ENCODE results near the gene WWC2. TPM values are rescaled to one million over a fixed set of nuclear protein-coding genes. Genes with fewer than 3 reads are reported as not detected.
A peak's percentile ranks its signal among the peaks of the same experiment; 100 is the strongest.

The WWC2 gene
- total RNA-seq, 2 donors from 2014 or later, result 5.8 to 6.3 TPM

- H3K9me3 ChIP-seq (ENCODE audit: control insufficient read depth, low read length, poor library complexity, severe bottlenecking), result no peaks in the 10 kb centered on the region
- H3K4me3 Mint-ChIP-seq, result no peak overlapping the region
- no peak for ATAC-seq
- no peak for DNase-seq
- H3K27me3 Mint-ChIP-seq, result peaks cover 6% of the 10 kb centered on the region
- H3K36me3 Mint-ChIP-seq (ENCODE audit: low read depth), result peaks cover 4% of the 10 kb centered on the region
- H3K27ac Mint-ChIP-seq, result peak overlapping the region; percentile 32
- peaks cover 5% of the 10 kb centered on the region for H3K4me1 Mint-ChIP-seq
Measured at GRCh38 chr4:183300070-183300469, 201.0 kb downstream of the WWC2 start.

- no peaks in the 10 kb centered on the region for H3K9me3 ChIP-seq (ENCODE audit: control insufficient read depth, low read length, poor library complexity, severe bottlenecking)
- no peak overlapping the region for H3K4me3 Mint-ChIP-seq
- DNase-seq (no peak), ATAC-seq (no peak)
- H3K4me1 Mint-ChIP-seq, result peaks cover 6% of the 10 kb centered on the region
- peaks cover 4% of the 10 kb centered on the region for H3K36me3 Mint-ChIP-seq (ENCODE audit: low read depth)
- H3K27me3 Mint-ChIP-seq, result peaks cover 6% of the 10 kb centered on the region
- no peak overlapping the region for H3K27ac Mint-ChIP-seq
Measured at GRCh38 chr4:183300655-183301054, 201.6 kb downstream of the WWC2 start.

- Mint-ChIP-seq H3K36me3 (ENCODE audit: low read depth) (peaks cover 7% of the 10 kb centered on the region), H3K4me1 (peaks cover 8% of the 10 kb centered on the region), H3K27ac (no peak overlapping the region), H3K4me3 (no peak overlapping the region), H3K27me3 (peaks cover 6% of the 10 kb centered on the region)
- ATAC-seq (no peak), DNase-seq (no peak)
- H3K9me3 ChIP-seq (ENCODE audit: control insufficient read depth, low read length, poor library complexity, severe bottlenecking), result no peaks in the 10 kb centered on the region
Measured at GRCh38 chr4:183303301-183303700, 204.2 kb downstream of the WWC2 start.

GRCh38 chr4:183304067-183304466, 205.0 kb downstream of the WWC2 start:
- Mint-ChIP-seq H3K36me3 (ENCODE audit: low read depth) (peaks cover 7% of the 10 kb centered on the region), H3K4me3 (no peak overlapping the region), H3K27me3 (peaks cover 7% of the 10 kb centered on the region), H3K4me1 (peaks cover 8% of the 10 kb centered on the region), H3K27ac (no peak overlapping the region)
- no peaks in the 10 kb centered on the region for H3K9me3 ChIP-seq (ENCODE audit: control insufficient read depth, low read length, poor library complexity, severe bottlenecking)
- ATAC-seq, result no peak
- no peak for DNase-seq

- H3K9me3 ChIP-seq (ENCODE audit: control insufficient read depth, low read length, poor library complexity, severe bottlenecking), result no peaks in the 10 kb centered on the region
- ATAC-seq (no peak), DNase-seq (no peak)
- Mint-ChIP-seq H3K4me3 (no peak overlapping the region), H3K27me3 (peaks cover 10% of the 10 kb centered on the region), H3K27ac (no peak overlapping the region), H3K4me1 (peaks cover 7% of the 10 kb centered on the region), H3K36me3 (ENCODE audit: low read depth) (peaks cover 7% of the 10 kb centered on the region)
Measured at GRCh38 chr4:183304538-183304937, 205.5 kb downstream of the WWC2 start.

GRCh38 chr4:183306811-183307210, 207.8 kb downstream of the WWC2 start:
- Mint-ChIP-seq H3K27ac (no peak overlapping the region), H3K4me3 (no peak overlapping the region), H3K4me1 (peaks cover 5% of the 10 kb centered on the region), H3K36me3 (ENCODE audit: low read depth) (peaks cover 7% of the 10 kb centered on the region), H3K27me3 (peaks cover 10% of the 10 kb centered on the region)
- no peak for DNase-seq
- no peak for ATAC-seq
- H3K9me3 ChIP-seq (ENCODE audit: control insufficient read depth, low read length, poor library complexity, severe bottlenecking), result no peaks in the 10 kb centered on the region

- Mint-ChIP-seq H3K4me3 (no peak overlapping the region), H3K27me3 (peaks cover 16% of the 10 kb centered on the region), H3K27ac (peak overlapping the region; percentile 62), H3K4me1 (peaks cover 10% of the 10 kb centered on the region), H3K36me3 (ENCODE audit: low read depth) (peaks cover 13% of the 10 kb centered on the region)
- DNase-seq (no peak), ATAC-seq (no peak)
- no peaks in the 10 kb centered on the region for H3K9me3 ChIP-seq (ENCODE audit: control insufficient read depth, low read length, poor library complexity, severe bottlenecking)
Measured at GRCh38 chr4:183312841-183313240, 213.8 kb downstream of the WWC2 start.

- Mint-ChIP-seq H3K4me3 (no peak overlapping the region), H3K27me3 (peaks cover 13% of the 10 kb centered on the region), H3K36me3 (ENCODE audit: low read depth) (peaks cover 13% of the 10 kb centered on the region), H3K4me1 (peaks cover 13% of the 10 kb centered on the region), H3K27ac (no peak overlapping the region)
- DNase-seq, result no peak
- no peak for ATAC-seq
- no peaks in the 10 kb centered on the region for H3K9me3 ChIP-seq (ENCODE audit: control insufficient read depth, low read length, poor library complexity, severe bottlenecking)
Measured at GRCh38 chr4:183314336-183314735, 215.3 kb downstream of the WWC2 start.

- DNase-seq (no peak), ATAC-seq (no peak)
- Mint-ChIP-seq H3K36me3 (ENCODE audit: low read depth) (peaks cover 13% of the 10 kb centered on the region), H3K27ac (no peak overlapping the region), H3K27me3 (peaks cover 8% of the 10 kb centered on the region), H3K4me1 (peaks cover 15% of the 10 kb centered on the region), H3K4me3 (no peak overlapping the region)
- no peaks in the 10 kb centered on the region for H3K9me3 ChIP-seq (ENCODE audit: control insufficient read depth, low read length, poor library complexity, severe bottlenecking)
Measured at GRCh38 chr4:183314806-183315205, 215.7 kb downstream of the WWC2 start.

- Mint-ChIP-seq H3K27me3 (no peaks in the 10 kb centered on the region), H3K4me3 (no peak overlapping the region), H3K4me1 (peaks cover 24% of the 10 kb centered on the region), H3K36me3 (ENCODE audit: low read depth) (peaks cover 5% of the 10 kb centered on the region), H3K27ac (no peak overlapping the region)
- no peak for ATAC-seq
- no peaks in the 10 kb centered on the region for H3K9me3 ChIP-seq (ENCODE audit: control insufficient read depth, low read length, poor library complexity, severe bottlenecking)
- DNase-seq, result no peak
Measured at GRCh38 chr4:183318656-183319055, 219.6 kb downstream of the WWC2 start.

- no peaks in the 10 kb centered on the region for H3K9me3 ChIP-seq (ENCODE audit: control insufficient read depth, low read length, poor library complexity, severe bottlenecking)
- peak within 1 kb of the TSS; percentile 89 for H3K27ac Mint-ChIP-seq
- H3K36me3 Mint-ChIP-seq (ENCODE audit: low read depth), result no peaks in the 10 kb centered on the region
- DNase-seq, result no peak
- H3K4me3 Mint-ChIP-seq, result peak within 1 kb of the TSS; percentile 55
- H3K27me3 Mint-ChIP-seq, result no peaks in the 10 kb centered on the region
- no peak for ATAC-seq
- H3K4me1 Mint-ChIP-seq, result peaks cover 19% of the 10 kb centered on the region
Measured at GRCh38 chr4:183320211-183321059, 221.4 kb downstream of the WWC2 start, which contains the start of gene CLDN22. TSS of gene CLDN22 (minus strand) at chr4:183320276. CDS start at chr4:183320218, 58 bp downstream.

GRCh38 chr4:183321079-183321478, 222.0 kb downstream of the WWC2 start:
- peaks cover 19% of the 10 kb centered on the region for H3K4me1 Mint-ChIP-seq
- H3K9me3 ChIP-seq (ENCODE audit: control insufficient read depth, low read length, poor library complexity, severe bottlenecking), result no peaks in the 10 kb centered on the region
- no peak for DNase-seq
- H3K27ac Mint-ChIP-seq, result peak overlapping the region; percentile 89
- no peaks in the 10 kb centered on the region for H3K27me3 Mint-ChIP-seq
- H3K4me3 Mint-ChIP-seq, result peak overlapping the region; percentile 55
- ATAC-seq, result peak; percentile 89
- no peaks in the 10 kb centered on the region for H3K36me3 Mint-ChIP-seq (ENCODE audit: low read depth)

- no peaks in the 10 kb centered on the region for H3K9me3 ChIP-seq (ENCODE audit: control insufficient read depth, low read length, poor library complexity, severe bottlenecking)
- ATAC-seq (peak; percentile 10), DNase-seq (no peak)
- no peaks in the 10 kb centered on the region for H3K36me3 Mint-ChIP-seq (ENCODE audit: low read depth)
- H3K27me3 Mint-ChIP-seq, result no peaks in the 10 kb centered on the region
- H3K27ac Mint-ChIP-seq, result peak overlapping the region; percentile 89
- peak overlapping the region; percentile 55 for H3K4me3 Mint-ChIP-seq
- H3K4me1 Mint-ChIP-seq, result peaks cover 19% of the 10 kb centered on the region
Measured at GRCh38 chr4:183321516-183321915, 222.5 kb downstream of the WWC2 start.

GRCh38 chr4:183322326-183322725, 223.3 kb downstream of the WWC2 start, which contains the start of gene CLDN24:
TSS of gene CLDN24 (minus strand) at chr4:183322426. CDS start at chr4:183322426, 0 bp downstream.
- no peaks in the 10 kb centered on the region for H3K27me3 Mint-ChIP-seq

More at GRCh38 chr4:183322326-183322725, 223.3 kb downstream of the WWC2 start, which contains the start of gene CLDN24:
- H3K36me3 Mint-ChIP-seq (ENCODE audit: low read depth), result no peaks in the 10 kb centered on the region
- peaks cover 19% of the 10 kb centered on the region for H3K4me1 Mint-ChIP-seq
- peak within 1 kb of the TSS; percentile 55 for H3K4me3 Mint-ChIP-seq
- ATAC-seq (no peak), DNase-seq (no peak)
- no peaks in the 10 kb centered on the region for H3K9me3 ChIP-seq (ENCODE audit: control insufficient read depth, low read length, poor library complexity, severe bottlenecking)
- peak within 1 kb of the TSS; percentile 89 for H3K27ac Mint-ChIP-seq

Data from T-helper 17 cell (primary cell).